GM10248 (cell line): Measurements from ENCODE around the gene BAZ2A.
A peak's percentile ranks its signal among the peaks of the same experiment; 100 is the strongest.
"Not testable (repeated sequence)": the region's sequence is repeated elsewhere in the genome, so short reads cannot be mapped to it uniquely, and the experiment has no call there.

Source experiments
- CTCF ChIA-PET: fragments of 300-600 bp; sonication (Branson Sonifier 250); formaldehyde crosslinking; extraction: SDS; loops from one replicate; lab custom pipeline; 2021; ENCODE audit warnings: antibody characterized with exemption; lab: Yijun Ruan, JAX
- POLR2A ChIA-PET: fragments of 350-650 bp; sonication (Branson Sonifier 250); formaldehyde crosslinking; extraction: SDS; loops from one replicate; lab custom pipeline; 2020; ENCODE audit warnings: antibody characterized with exemption; lab: Yijun Ruan, JAX
- DNase-seq: peaks from one replicate; pipeline ENCODE4 v3.0.0; 2012; ENCODE audit errors: extremely low spot score
- CTCF ChIP-seq: IDR thresholded peaks from 2 replicates; pipeline ENCODE4 v1.5.1; 2012; ENCODE audit warnings: mild to moderate bottlenecking, low read depth; ENCODE audit errors: extremely low read depth, missing control alignments, control extremely low read depth

BAZ2A gene

GRCh38 chr12:56668197-56668457 is 38.0 kb upstream of the BAZ2A start:
- TF ChIP-seq CTCF: no peak
- ChIA-PET POLR2A (no interaction called here), CTCF (interaction anchor here (1.1 to 2.5 kb wide), 3 partner anchors 12 to 444 kb away, joined by 3 to 10 read pairs (median 3); no protein-coding TSS in a partner anchor)
- DNase-seq: no peak

GRCh38 chr12:56661979-56662638 is 32.0 kb upstream of the BAZ2A start:
- POLR2A ChIA-PET: interaction anchor here (0.5 to 0.7 kb wide), 4 partner anchors 12 to 27 kb away, joined by 3 to 8 read pairs (median 4); no protein-coding TSS in a partner anchor
- no peak for DNase-seq
- CTCF ChIA-PET: interaction anchor here (1.0 to 1.5 kb wide), 5 partner anchors 9 to 362 kb away, joined by 3 to 4 read pairs (median 3); partner anchors contain the start of gene CS
- no peak for TF ChIP-seq CTCF

GRCh38 chr12:56661560-56661959 is 31.4 kb upstream of the BAZ2A start:
- POLR2A ChIA-PET: interaction anchor here (0.5 kb wide), 1 partner anchor 25 kb away, joined by 3 read pairs; no protein-coding TSS in a partner anchor
- no peak for DNase-seq
- no peak for TF ChIP-seq CTCF
- CTCF ChIA-PET: interaction anchor here (1.3 to 1.5 kb wide), 2 partner anchors 9 to 12 kb away, joined by 3 to 4 read pairs; no protein-coding TSS in a partner anchor

- ChIA-PET POLR2A (interaction anchor here (1.1 to 1.3 kb wide), 5 partner anchors 15 to 51 kb away, joined by 3 to 4 read pairs (median 4); partner anchors contain the start of gene PTGES3), CTCF (interaction anchor here (0.9 to 3.1 kb wide), 5 partner anchors 11 to 96 kb away, joined by 3 to 13 read pairs (median 4); partner anchors contain the start of gene ATP5F1B)
- DNase-seq: peak; percentile 37
- no peak for TF ChIP-seq CTCF
Observed at GRCh38 chr12:56658921-56659320, 28.8 kb upstream of the BAZ2A start.

GRCh38 chr12:56657416-56658379 is 27.6 kb upstream of the BAZ2A start:
- TF ChIP-seq CTCF: no peak
- peak; percentile 39 for DNase-seq
- CTCF ChIA-PET: interaction anchor here (0.9 to 3.1 kb wide), 4 partner anchors 12 to 25 kb away, joined by 3 to 10 read pairs (median 5); partner anchors contain the start of gene ATP5F1B
- POLR2A ChIA-PET: interaction anchor here (0.6 to 1.3 kb wide), 5 partner anchors 13 to 328 kb away, joined by 3 to 6 read pairs (median 4); partner anchors contain the start of gene PTGES3

- POLR2A ChIA-PET, CTCF ChIA-PET, DNase-seq: not testable (repeated sequence)
Observed at GRCh38 chr12:56653781-56654180, 23.7 kb upstream of the BAZ2A start.

- POLR2A ChIA-PET: interaction anchor here (0.6 kb wide), 1 partner anchor 70 kb away, joined by 11 read pairs; no protein-coding TSS in a partner anchor
- not testable (repeated sequence) for DNase-seq
- CTCF ChIA-PET: interaction anchor here (5.8 kb wide), 1 partner anchor 11 kb away, joined by 49 read pairs; no protein-coding TSS in a partner anchor
Observed at GRCh38 chr12:56648023-56648422, 17.9 kb upstream of the BAZ2A start.
